GM12872 (cell line): ENCODE data around the gene BABAM2.

Experiments used
- TF ChIP-seq, protein P1 (sequence below): IDR thresholded peaks from 3 replicates; pipeline ENCODE4 v1.5.1; 2011; ENCODE audit warnings: low read depth, mild to moderate bottlenecking, low read length, moderate library complexity; ENCODE audit not compliant: insufficient read depth

BABAM2 gene

DNA sequence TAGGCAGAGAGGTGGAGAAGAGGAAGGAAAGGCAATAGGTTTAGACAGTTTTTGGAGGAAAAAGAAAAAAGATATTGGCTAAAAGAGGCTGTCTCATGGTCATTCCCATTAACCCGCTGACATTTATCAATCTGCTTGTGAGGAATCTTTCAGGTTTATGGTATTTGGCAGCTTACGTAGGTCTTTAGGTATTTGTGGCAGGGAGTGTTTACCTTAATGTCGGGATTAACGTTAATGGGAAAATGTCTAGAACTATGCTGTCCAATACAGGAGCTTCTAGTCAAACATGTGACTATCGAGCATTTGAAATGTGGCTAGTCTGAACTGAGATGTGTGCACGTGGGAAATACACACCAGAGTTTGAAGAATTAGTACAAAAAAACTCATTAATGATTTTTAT is 144.2 kb downstream of the BABAM2 start:
- TF ChIP-seq, protein P1, sequence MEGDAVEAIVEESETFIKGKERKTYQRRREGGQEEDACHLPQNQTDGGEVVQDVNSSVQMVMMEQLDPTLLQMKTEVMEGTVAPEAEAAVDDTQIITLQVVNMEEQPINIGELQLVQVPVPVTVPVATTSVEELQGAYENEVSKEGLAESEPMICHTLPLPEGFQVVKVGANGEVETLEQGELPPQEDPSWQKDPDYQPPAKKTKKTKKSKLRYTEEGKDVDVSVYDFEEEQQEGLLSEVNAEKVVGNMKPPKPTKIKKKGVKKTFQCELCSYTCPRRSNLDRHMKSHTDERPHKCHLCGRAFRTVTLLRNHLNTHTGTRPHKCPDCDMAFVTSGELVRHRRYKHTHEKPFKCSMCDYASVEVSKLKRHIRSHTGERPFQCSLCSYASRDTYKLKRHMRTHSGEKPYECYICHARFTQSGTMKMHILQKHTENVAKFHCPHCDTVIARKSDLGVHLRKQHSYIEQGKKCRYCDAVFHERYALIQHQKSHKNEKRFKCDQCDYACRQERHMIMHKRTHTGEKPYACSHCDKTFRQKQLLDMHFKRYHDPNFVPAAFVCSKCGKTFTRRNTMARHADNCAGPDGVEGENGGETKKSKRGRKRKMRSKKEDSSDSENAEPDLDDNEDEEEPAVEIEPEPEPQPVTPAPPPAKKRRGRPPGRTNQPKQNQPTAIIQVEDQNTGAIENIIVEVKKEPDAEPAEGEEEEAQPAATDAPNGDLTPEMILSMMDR, result no peak

DNA sequence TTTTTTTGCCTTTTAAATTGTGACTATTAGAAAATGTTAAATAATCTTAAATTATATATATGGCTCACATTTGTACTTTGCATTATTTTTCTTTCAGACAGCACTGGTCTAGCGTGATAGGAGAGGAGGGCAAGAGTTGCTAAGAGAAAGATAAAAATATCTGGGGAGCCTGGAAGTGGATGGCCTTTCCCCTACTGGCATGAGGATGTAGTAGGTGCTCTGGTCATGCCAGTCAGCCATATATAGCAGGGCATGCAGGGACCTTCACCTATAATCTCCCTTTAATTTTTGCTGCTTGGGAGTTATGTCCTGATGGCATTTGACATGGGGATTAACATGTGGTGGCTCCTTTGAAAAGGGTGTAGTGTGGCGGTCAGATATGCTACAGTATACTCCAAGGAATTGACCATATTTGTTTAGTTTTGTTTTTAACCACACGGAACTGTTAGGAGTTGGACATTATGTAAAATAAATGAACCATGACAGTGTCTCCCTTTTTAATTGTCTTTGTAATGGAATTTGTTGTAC is 144.7 kb downstream of the BABAM2 start:
- TF ChIP-seq, protein P1, result no peak

DNA sequence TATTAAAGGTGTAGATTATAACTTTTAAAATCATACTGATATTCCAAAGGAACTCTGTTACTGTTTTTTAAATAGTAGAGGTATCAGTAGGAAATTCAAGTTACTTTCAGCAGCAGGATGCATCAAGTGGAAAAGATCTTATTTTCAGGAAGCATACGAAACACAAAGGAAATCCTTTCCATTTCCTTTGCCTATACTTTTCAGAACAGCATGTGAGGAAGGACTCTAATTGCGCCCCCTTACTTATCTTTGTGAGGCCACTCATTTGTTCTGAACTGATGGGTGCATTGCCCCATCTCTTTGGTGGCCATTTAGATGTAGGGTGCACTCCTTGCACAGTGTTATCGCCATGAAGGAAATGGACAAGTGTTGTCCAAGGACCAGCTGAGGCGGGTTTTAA is 145.3 kb downstream of the BABAM2 start:
- TF ChIP-seq, protein P1, result no peak

DNA sequence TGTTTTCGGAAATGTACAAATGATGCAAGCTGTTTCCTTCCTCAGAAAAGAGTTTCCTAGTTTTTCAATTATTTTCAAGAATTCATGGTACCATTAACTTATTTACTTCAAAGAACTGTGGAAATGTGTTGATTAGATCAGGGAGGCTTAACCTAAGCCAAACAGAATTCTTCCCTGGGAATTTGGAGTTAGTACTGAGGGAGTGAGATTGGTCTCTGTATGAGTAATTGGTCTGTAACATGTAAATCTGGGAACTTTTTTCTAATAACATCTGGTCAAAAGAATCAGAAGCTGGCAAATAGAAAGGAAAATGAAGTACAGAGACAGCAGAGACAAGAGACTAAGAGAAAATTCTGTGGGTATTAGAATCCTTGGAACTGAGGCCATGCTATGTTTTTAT is 145.8 kb downstream of the BABAM2 start:
- TF ChIP-seq, protein P1, result no peak

DNA sequence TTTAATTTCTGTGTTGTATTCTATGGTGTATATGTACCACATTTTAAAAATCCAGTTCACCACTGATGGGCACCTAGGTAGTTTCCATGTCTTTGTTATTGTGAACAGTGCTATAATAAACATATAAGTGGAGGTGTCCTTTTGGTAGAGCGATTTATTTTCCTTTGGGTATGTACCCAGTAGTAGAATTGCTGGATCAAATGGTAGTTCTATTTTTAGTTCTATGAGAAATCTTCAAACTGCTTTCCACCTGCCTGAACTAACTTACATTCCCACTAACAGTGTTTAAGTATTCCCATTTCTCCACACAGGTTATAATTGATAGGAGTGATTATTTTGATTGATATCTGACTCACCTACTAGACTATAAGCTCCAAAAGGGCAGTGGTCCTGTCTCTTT is 148.2 kb downstream of the BABAM2 start:
- TF ChIP-seq, protein P1, result no peak

DNA sequence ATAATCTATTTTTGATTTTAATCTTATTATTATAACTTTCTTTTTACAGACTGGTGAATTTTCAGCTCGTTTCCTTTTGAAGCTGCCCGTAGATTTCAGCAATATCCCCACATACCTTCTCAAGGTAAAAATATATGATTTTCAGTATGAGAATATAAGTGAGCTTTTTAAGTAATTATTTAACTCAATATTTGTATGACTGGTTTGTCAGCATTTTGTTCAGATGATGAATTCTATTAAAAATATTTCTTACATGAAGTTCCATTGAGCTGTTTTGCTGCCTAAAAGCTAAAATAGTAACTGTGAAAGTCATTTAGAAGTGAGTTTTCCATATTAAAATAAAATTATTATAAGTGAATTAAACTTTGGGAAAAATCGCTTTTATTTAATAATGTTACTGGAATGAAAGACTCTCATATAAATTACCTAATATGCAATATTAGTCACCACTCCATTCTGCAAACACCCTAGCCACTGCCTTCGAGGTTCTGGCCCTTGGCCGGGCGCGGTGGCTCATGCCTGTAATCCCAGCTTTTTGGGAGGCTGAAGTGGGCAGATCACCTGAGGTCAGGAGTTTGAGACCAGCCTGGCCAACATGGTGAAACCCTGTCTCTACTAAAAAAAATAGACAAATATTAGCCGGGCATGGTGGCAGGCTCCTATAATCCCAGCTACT is 155.3 kb downstream of the BABAM2 start:
- TF ChIP-seq, protein P1, result no peak

DNA sequence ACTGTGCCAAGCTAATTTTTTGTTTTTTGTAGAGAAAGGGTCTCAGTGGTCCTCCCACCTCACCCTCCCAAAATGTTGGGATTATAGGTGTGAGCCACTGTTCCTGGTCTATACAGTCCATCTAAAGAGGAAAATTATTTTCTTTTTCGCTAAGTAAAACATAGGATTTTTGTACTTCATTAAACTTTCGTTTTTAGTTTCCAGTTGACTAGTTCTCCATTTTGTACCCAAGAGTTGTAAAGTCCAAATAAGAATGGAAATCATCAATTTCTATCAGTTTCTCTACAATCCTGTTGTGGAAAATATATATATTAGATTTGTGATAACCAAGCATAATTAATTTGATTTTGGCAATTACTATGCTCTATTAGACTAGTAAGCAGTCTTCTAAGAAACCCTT is 156.4 kb downstream of the BABAM2 start:
- TF ChIP-seq, protein P1, result no peak
